T-helper 17 cell (primary cell): ENCODE data around the gene RPTOR. TPM values are rescaled to one million over a fixed set of nuclear protein-coding genes. Genes with fewer than 3 reads are reported as not detected.

ENCODE experiments used
- ATAC-seq: fragments of 150-1000 bp; cut with Tn5 transposase; 2 replicates; pipeline ENCODE4 v1.10.0; 2021; ENCODE audit warnings: mild to moderate bottlenecking, moderate library complexity
- DNase-seq, 3 donors: peaks; one replicate each; pipeline versions ENCODE4 v3.0.0 to v3.0.0-alpha.2; 2020 to 2021
- H3K9me3 ChIP-seq: one replicate; pipeline ENCODE4 v1.7.0; 2013; ENCODE audit warnings: low read length, mild to moderate bottlenecking; ENCODE audit not compliant: control insufficient read depth, poor library complexity, severe bottlenecking
- H3K27ac Mint-ChIP-seq: one replicate; pipeline ENCODE4 v1.8.0; 2022; ENCODE audit warnings: mild to moderate bottlenecking, moderate library complexity, mixed read lengths
- H3K27me3 Mint-ChIP-seq: one replicate; pipeline ENCODE4 v1.8.0; 2022; ENCODE audit warnings: mixed read lengths
- H3K36me3 Mint-ChIP-seq: one replicate; pipeline ENCODE4 v1.8.0; 2022; ENCODE audit warnings: low read depth, mixed read lengths
- H3K4me1 Mint-ChIP-seq: one replicate; pipeline ENCODE4 v1.8.0; 2022; ENCODE audit warnings: mild to moderate bottlenecking, mixed read lengths
- H3K4me3 Mint-ChIP-seq: one replicate; pipeline ENCODE4 v1.8.0; 2022; ENCODE audit warnings: mild to moderate bottlenecking, moderate library complexity, mixed read lengths
- total RNA-seq, 4 donors: library from RNA in 2 of 4; stranded (reverse) in 2 of 4; gene quantifications; one replicate each; pipeline ENCODE4 v1.2.3 and lab custom pipeline; 2022 to 2026

The RPTOR gene
- total RNA-seq, 2 donors from 2014 or later, result 55.1 to 61.5 TPM

- Mint-ChIP-seq H3K36me3 (peaks cover 5% of the 10 kb centered on the region), H3K27ac (peak overlapping the region; percentile 69), H3K4me3 (no peak overlapping the region)
Observed at GRCh38 chr17:80882323-80882722, 337.7 kb downstream of the RPTOR start.

DNA sequence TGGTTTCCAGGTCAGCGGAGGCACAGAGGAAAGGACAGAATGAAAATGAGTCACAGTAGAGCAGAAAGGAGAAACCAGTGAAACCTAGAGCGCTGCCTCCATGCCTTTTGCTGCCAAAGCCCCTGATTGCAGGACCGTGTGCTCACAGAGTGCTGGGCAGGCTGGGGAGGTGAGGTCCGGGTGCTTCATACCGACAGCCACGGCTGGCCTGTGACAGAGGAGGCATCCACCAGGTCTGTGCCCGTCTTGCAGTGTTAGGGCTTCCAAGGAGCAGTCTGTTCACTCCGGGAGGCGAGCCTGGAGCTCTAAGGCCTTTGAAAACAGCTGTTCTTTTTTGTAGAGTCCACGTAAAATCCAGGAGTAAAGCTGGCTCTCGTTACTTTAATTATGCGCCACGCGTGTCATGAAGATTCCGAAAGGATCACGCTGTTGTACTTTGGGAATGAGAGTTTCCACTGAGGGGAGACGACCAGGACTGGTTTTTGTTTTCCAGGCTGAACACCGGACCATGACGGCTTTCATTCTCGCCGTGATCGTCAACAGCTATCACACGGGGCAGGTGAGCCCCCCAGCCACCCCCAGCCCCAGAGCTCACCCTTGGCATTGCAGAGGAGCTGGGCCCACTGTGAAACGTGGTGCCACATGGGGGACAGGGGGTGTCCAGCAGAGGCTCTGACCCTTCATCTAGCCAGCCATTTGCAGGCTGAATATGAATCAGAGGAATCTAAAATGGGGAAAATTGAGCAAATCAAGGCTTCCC is 338.5 kb downstream of the RPTOR start:
- Mint-ChIP-seq H3K27me3 (no peaks in the 10 kb centered on the region), H3K27ac (peak overlapping the region; percentile 8)

More at GRCh38 chr17:80882323-80882722, 337.7 kb downstream of the RPTOR start:
- Mint-ChIP-seq H3K4me1 (peaks cover 12% of the 10 kb centered on the region), H3K27me3 (no peaks in the 10 kb centered on the region)
- H3K9me3 ChIP-seq, result no peaks in the 10 kb centered on the region
- no peak for ATAC-seq
- no peak for DNase-seq

DNA sequence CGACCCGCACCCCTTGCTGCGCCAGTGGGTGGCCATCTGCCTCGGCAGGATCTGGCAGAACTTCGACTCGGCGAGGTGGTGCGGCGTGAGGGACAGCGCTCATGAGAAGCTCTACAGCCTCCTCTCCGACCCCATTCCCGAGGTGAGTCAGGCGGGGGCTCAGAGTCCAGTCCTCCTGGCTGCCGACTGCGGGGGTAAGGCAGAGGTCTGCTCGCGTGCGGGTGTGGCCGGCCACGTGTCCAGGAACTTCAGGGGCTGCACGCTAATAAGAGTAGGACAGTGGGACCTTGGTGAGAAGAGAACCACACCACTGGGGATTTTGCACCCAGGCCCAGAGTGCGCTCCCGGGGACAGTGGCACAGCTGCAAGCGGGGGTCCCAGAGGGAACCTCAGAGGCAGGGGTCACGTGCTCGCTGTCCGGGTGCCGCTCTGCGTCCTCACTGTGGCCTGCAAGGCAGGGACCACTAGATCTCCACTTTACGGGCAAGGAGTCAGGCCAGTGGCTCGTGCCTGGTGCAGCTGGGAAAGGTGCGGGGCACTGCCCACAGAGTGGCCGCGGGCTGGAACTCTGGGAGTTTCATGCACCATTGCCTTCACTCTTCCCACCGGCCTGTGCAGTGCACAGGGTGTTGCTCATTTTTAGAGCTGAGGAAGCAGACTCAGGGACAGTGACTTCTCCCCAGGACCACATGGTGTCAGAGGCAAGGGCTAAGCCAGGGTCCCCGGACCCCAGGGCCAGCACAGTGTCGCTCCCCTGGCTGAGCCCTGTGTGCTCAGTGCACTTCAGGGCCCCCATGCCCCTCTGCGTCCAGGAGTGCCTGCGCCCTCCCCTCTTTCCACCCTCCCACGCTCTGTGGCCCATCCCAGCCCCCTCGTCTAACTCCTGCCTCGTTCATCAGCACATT is 339.4 kb downstream of the RPTOR start:
- no peaks in the 10 kb centered on the region for H3K27me3 Mint-ChIP-seq

More for the DNA sequence above, 338.5 kb downstream of the RPTOR start:
- no peaks in the 10 kb centered on the region for H3K9me3 ChIP-seq
- peaks cover 5% of the 10 kb centered on the region for H3K36me3 Mint-ChIP-seq
- peaks cover 5% of the 10 kb centered on the region for H3K4me1 Mint-ChIP-seq
- no peak overlapping the region for H3K4me3 Mint-ChIP-seq
- DNase-seq, result peak in 1 of 3 donors; percentile 2
- ATAC-seq, result no peak

DNA sequence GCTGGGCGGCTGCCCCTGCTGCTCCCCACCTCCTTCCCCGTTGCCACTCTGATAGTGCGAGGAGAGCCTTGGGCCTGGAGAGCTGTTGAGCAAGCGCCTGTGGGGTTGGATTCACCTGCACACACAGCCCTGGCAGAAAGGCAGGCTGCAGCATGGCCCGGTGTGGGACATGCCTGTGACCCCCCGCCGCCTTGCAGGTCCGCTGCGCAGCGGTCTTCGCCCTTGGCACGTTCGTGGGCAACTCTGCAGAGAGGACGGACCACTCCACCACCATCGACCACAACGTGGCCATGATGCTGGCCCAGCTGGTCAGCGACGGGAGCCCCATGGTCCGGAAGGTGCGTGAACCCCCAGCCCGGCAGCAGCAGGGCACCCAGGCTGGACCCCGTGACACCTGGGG is 340.2 kb downstream of the RPTOR start:
- Mint-ChIP-seq H3K27ac (no peak overlapping the region), H3K36me3 (peaks cover 5% of the 10 kb centered on the region)
- no peak for ATAC-seq

More for the DNA sequence above, 339.4 kb downstream of the RPTOR start:
- no peak for ATAC-seq
- no peaks in the 10 kb centered on the region for H3K9me3 ChIP-seq
- H3K4me1 Mint-ChIP-seq, result peaks cover 11% of the 10 kb centered on the region
- no peak overlapping the region for H3K4me3 Mint-ChIP-seq
- no peak overlapping the region for H3K27ac Mint-ChIP-seq
- peak in 1 of 3 donors; percentile 4 for DNase-seq
- peaks cover 5% of the 10 kb centered on the region for H3K36me3 Mint-ChIP-seq

GRCh38 chr17:80885947-80886582 is 341.4 kb downstream of the RPTOR start:
- ATAC-seq (no peak), DNase-seq (no peak)
- Mint-ChIP-seq H3K36me3 (peaks cover 5% of the 10 kb centered on the region), H3K4me1 (peaks cover 23% of the 10 kb centered on the region), H3K27ac (peak overlapping the region; percentile 76), H3K27me3 (no peaks in the 10 kb centered on the region), H3K4me3 (no peak overlapping the region)
- no peaks in the 10 kb centered on the region for H3K9me3 ChIP-seq

More for the DNA sequence above, 340.2 kb downstream of the RPTOR start:
- no peak for DNase-seq
- Mint-ChIP-seq H3K4me1 (peaks cover 14% of the 10 kb centered on the region), H3K27me3 (no peaks in the 10 kb centered on the region), H3K4me3 (no peak overlapping the region)
- no peaks in the 10 kb centered on the region for H3K9me3 ChIP-seq

DNA sequence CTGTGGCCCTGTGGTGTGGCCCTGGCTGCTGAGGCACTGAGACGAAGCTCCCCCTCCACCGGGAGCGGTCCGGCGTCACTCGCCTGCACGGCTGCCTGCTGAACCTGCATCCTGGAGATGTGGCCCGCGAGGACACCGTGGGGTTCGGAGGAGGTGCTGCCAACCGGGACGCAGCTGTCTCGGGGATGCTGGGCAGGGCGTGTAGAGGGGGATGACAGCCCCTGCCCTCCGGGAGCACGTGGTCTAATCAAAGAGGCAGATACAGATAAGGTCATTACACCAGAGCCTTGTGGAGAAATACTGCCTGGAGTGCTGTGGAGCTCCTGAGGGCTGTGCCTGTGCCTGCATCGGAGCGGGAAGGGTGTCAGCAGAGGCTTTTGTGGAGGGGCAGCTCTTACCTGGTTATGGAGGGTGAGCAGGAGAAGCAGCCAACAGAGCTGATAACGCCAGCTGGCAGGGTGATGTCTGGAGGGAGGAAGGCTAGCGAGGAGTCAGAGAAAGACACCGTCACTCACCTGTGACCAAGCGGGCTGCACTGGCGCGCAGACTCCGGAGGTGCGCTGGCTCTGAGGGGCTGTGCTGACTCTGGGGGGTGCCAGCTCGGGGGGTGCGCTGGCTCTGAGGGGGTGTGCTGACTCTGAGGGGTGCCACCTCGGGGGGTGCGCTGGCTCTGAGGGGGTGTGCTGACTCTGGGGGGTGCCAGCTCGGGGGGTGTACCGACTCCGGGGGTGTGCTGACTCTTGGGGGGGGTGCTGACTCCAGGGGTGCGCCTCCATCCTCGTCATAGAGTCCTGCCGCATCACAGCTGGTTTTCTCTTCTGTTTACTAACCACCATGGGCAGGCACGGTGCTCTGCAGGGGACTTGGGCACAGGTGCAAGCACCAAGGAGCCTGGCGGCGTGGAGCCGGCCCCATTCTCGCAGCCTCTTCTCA is 342.3 kb downstream of the RPTOR start:
- peaks cover 8% of the 10 kb centered on the region for H3K36me3 Mint-ChIP-seq
- H3K27ac Mint-ChIP-seq, result peak overlapping the region; percentile 76
- H3K27me3 Mint-ChIP-seq, result no peaks in the 10 kb centered on the region
- peaks cover 32% of the 10 kb centered on the region for H3K4me1 Mint-ChIP-seq
- ATAC-seq, result no peak
- no peak for DNase-seq
- no peak overlapping the region for H3K4me3 Mint-ChIP-seq
- no peaks in the 10 kb centered on the region for H3K9me3 ChIP-seq

GRCh38 chr17:80887639-80888175 is 343.1 kb downstream of the RPTOR start:
- peaks cover 4% of the 10 kb centered on the region for H3K36me3 Mint-ChIP-seq
- H3K27me3 Mint-ChIP-seq, result no peaks in the 10 kb centered on the region
- no peak overlapping the region for H3K4me3 Mint-ChIP-seq
- H3K9me3 ChIP-seq, result no peaks in the 10 kb centered on the region
- peak overlapping the region; percentile 99 for H3K27ac Mint-ChIP-seq
- no peak for ATAC-seq
- no peak for DNase-seq
- peaks cover 40% of the 10 kb centered on the region for H3K4me1 Mint-ChIP-seq

DNA sequence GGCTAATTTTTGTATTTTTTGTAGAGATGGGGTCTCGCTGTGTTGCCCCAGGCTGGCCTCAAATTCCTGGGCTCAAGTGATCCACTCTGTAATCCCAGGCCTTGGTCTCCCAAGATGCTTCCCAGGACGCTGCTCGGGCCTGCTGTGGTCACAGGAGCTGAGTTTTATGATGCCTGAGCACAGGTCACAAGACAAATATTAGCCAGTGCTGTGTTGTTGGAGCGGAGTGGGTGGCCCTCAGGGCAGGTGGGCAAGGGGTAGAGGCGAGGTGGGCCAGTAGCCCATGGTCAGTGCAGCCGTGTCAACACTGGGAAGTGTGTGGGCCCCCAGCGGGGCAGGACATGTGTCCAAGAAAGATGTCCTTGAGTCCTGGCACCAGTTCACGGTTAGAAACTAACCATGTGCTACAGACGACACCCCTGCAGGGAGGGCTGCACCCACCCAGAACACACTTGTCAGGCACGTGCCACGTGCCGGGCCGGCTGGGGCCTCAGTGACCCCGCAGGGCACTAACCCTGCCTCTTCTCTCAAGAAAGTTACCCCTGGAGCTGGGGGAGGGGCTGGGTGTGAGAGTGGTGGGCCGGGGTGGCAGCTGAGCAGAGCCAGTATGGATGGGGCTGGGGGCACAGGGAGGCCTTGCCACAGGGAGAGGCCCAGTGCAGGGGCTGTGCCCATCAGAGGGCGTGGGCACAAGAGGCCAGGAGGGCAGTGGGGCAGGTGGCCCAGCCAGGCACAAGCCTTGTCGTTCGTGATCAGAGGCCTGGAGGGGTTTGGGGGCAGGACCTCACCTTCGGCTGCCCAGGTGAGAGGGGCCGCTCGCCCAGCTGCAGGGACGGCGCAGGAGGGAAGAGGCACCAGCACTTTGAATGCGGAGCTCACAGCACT is 343.9 kb downstream of the RPTOR start:
- Mint-ChIP-seq H3K4me1 (peaks cover 47% of the 10 kb centered on the region), H3K4me3 (peak overlapping the region; percentile 83), H3K36me3 (peaks cover 4% of the 10 kb centered on the region), H3K27ac (peak overlapping the region; percentile 99), H3K27me3 (no peaks in the 10 kb centered on the region)
- H3K9me3 ChIP-seq, result no peaks in the 10 kb centered on the region
- ATAC-seq, result no peak
- DNase-seq, result no peak

DNA sequence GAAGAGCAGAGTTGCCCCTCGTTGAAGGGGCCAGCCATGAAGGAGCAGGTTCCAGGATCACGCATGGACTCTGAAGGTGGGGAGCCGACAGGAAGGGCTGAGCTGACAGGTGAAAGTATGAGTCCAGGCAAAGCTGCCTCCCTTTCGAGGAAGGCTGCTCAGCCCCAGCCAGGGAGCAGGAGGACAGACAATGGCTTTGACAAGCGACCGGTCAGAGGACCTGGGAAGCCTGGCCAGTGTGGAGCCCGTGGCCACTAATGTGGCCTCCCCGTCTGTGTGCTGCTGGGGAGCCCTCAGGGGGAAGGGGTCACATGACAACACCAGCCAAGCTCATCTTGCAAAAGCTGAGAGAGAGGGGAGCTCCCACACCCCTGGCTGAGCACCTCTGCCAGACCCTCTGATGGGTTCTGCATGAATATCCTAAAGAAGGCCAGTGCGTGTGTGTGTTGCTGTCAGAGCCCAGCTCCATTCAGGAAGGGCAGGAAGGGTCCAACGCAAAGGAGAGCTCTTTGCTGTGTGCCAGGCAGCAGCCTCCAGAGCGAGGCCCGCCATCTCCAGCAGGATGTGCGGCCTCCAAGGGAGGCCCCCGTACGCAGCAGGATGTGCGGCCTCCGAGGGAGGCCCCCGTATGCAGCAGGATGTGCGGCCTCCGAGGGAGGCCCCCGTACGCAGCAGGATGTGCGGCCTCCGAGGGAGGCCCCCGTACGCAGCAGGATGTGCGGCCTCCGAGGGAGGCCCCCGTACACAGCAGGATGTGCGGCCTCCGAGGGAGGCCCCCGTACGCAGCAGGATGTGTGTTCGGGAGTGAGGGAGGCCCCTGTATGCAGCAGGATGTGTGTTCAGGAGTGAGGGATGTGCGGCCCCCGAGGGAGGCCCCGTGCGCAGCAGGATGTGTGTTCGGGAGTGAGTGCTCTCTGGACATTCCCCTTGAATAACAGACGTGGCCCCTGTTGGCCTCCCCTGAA is 344.9 kb downstream of the RPTOR start:
- ATAC-seq (no peak), DNase-seq (no peak)
- peaks cover 51% of the 10 kb centered on the region for H3K4me1 Mint-ChIP-seq

DNA sequence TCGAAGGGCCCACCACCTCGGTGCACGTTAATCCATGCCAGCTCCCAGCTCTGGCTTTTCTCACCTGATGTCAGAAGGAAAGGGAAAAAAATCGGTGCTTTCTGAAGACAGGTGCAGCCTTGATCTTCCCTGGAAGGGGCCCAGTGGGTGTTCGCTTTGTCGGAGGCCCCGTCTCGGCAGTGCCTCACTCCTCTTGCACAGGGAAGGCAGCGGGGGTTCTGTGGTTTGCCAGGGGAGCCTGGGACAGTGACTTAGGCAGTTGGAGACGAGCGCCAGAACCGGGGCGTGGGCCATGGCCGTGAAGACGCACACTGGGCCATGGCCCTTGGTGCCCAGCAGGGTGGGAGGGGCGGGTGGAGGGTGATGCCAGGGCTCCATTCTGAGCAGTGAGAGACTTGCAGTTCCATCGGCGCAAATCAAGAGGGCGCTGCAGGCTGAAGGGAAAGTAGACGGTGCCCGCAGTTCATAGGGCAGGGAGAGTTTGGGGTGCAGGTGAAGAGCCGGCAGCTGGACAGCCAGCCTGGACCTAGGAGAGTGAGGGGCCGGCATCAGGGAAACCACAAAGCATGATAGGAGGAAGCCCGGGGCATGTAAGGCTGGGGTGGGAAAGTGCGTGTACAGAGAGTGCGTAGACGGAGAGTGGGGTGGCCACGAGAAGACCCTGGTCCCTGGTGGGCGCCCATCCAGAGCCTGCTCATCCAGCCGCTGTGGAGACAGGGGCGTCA is 345.7 kb downstream of the RPTOR start:
- H3K9me3 ChIP-seq, result no peaks in the 10 kb centered on the region
- peaks cover 7% of the 10 kb centered on the region for H3K36me3 Mint-ChIP-seq
- peaks cover 56% of the 10 kb centered on the region for H3K4me1 Mint-ChIP-seq
- peak overlapping the region; percentile 99 for H3K27ac Mint-ChIP-seq
- H3K4me3 Mint-ChIP-seq, result peak overlapping the region; percentile 97
- peak in 1 of 3 donors; percentile 44 for DNase-seq
- no peaks in the 10 kb centered on the region for H3K27me3 Mint-ChIP-seq
- no peak for ATAC-seq

More for the DNA sequence above, 344.9 kb downstream of the RPTOR start:
- peaks cover 4% of the 10 kb centered on the region for H3K36me3 Mint-ChIP-seq
- no peaks in the 10 kb centered on the region for H3K27me3 Mint-ChIP-seq
- H3K27ac Mint-ChIP-seq, result peak overlapping the region; percentile 99
- peak overlapping the region; percentile 97 for H3K4me3 Mint-ChIP-seq
- no peaks in the 10 kb centered on the region for H3K9me3 ChIP-seq
